Mesodermal cell (in vitro differentiated cells): ENCODE results near the gene PNPLA8.

Source experiments
- H3K27ac ChIP-seq: 2 replicates; pipeline ENCODE4 v1.7.0; 2013; ENCODE audit warnings: mild to moderate bottlenecking, low read depth, low read length, moderate library complexity; ENCODE audit not compliant: severe bottlenecking
- H3K36me3 ChIP-seq: 2 replicates; pipeline ENCODE4 v1.7.1; 2013; ENCODE audit warnings: mild to moderate bottlenecking, low read length, moderate library complexity; ENCODE audit not compliant: control insufficient read depth, insufficient read depth
- H3K4me1 ChIP-seq: one replicate; pipeline ENCODE4 v1.7.1; 2013; ENCODE audit warnings: mild to moderate bottlenecking, low read length; ENCODE audit not compliant: insufficient read depth, control insufficient read depth, poor library complexity, severe bottlenecking
- H3K4me3 ChIP-seq: 2 replicates; pipeline ENCODE4 v1.7.0; 2013; ENCODE audit warnings: low read length, control low read depth, mild to moderate bottlenecking; ENCODE audit not compliant: insufficient read depth, poor library complexity, severe bottlenecking; ENCODE audit errors: extremely low read depth
- H3K9me3 ChIP-seq: 2 replicates; pipeline ENCODE4 v1.7.1; 2013; ENCODE audit warnings: mild to moderate bottlenecking, low read length, moderate library complexity; ENCODE audit not compliant: control insufficient read depth
- WGBS, 2 experiments: methylation state at CpG; one replicate each; pipeline ENCODE4 v1.1.5; 2013; ENCODE audit warnings: missing lambda C conversion rate in 2 of 2; ENCODE audit not compliant: insufficient coverage in 2 of 2; 5-methylcytosine and 5-hydroxymethylcytosine counted together

PNPLA8 gene

DNA sequence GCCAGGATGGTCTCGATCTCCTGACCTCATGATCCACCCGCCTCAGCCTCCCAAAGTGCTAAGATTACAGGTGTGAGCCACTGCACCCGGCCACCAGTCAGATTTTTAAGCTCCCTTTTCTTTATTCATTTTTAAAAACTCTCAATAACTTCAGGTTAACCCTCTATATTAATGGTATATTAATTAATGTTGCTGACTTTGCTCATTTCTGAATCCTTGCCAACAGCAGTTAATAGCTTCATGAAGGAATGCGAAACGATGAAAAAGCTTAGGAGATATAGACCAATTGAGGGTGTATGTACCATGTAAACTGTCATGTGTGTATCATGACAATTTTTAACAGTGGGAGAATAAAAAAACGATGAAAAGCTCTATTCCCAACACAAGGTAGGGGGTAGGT lies 27.5 kb downstream of the PNPLA8 start:
- H3K27ac ChIP-seq, result no peak overlapping the region
- WGBS, 2 experiments, result 100% methylated on average over 2 to 3 of the region's 6 CpGs

DNA sequence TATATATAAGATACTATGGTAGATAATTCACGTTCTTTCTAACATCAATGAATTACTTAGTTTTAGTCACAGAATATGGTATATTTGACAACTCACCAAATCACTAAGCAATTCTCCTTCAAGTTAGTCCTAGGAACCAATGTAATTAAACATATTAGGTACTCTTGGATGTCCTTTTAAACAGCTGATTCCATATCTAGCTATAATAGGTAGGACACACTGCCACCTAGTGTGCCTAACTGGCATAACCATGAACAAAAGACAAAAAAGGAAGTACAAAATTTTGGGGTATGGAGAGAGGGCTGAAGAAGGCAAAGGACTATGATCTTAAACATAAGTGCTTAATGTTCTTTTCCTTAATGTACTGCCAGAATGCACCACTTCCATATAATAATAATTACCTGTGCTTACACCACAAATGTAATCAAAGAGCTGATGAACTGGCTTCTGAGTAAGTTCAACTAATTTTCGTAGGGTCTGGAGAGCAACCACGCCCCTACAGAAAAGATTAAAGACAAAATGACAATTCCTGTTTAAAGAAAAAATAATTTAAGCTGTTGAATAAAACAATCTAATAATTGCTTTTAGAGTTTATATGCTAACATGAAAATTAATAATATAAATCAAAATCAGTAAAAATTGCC lies 28.7 kb downstream of the PNPLA8 start:
- no CpG with 5 or more reads among the region's 3 CpGs for WGBS, 2 experiments
- no peak overlapping the region for H3K27ac ChIP-seq
- H3K9me3 ChIP-seq, result no peaks in the 10 kb centered on the region
- H3K36me3 ChIP-seq, result peaks cover 31% of the 10 kb centered on the region
- H3K4me1 ChIP-seq, result no peaks in the 10 kb centered on the region
- H3K4me3 ChIP-seq, result no peak overlapping the region

More for the DNA sequence above, 27.5 kb downstream of the PNPLA8 start:
- H3K36me3 ChIP-seq, result peaks cover 35% of the 10 kb centered on the region
- no peaks in the 10 kb centered on the region for H3K9me3 ChIP-seq
- no peak overlapping the region for H3K4me3 ChIP-seq
- H3K4me1 ChIP-seq, result peaks cover 2% of the 10 kb centered on the region

GRCh38 chr7:108492742-108493141 lies 33.2 kb downstream of the PNPLA8 start:
- Histone ChIP-seq H3K4me1 (peaks cover 13% of the 10 kb centered on the region), H3K27ac (no peak overlapping the region), H3K36me3 (peaks cover 7% of the 10 kb centered on the region), H3K4me3 (no peak overlapping the region), H3K9me3 (no peaks in the 10 kb centered on the region)
- 83 to 100% methylated on average over 2 of the region's 4 CpGs for WGBS, 2 experiments

DNA sequence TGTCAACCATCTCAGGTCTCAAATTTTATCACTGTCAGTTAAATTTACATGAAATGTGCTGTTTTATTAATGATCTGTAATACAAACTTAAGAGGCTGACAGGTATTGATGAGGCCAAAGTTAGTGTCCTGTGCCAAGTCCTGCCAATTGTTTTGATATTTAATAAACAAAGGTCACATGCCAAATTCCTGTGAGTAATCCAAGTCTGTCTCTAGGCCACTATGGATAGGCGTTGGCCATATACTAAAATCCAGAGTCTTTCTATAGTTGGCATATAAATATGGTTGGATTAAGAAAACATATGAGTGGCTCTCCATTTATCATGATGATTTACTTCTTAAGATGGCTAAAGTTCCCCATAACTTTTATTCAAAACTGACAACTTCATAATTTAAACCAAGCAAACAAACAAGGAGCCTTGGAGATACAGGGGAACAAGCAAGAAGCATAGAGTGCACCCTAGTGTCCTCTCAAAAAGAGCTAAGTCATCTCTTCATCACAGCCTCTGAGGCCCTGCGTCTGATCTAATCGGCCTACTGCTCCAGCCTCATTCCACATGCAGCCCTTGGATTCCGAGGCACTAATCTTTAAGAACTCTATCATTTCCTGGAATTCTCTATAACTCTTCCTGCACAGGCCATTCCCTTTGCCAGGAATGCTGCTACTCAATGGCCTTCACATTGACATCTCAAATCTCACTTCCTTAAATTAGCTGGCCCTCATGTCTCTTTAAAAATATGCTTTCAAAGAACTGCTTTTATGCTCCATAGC lies 37.0 kb downstream of the PNPLA8 start:
- no peaks in the 10 kb centered on the region for H3K36me3 ChIP-seq
- H3K4me3 ChIP-seq, result no peak overlapping the region
- peak overlapping the region; percentile 32 for H3K27ac ChIP-seq
- H3K9me3 ChIP-seq, result no peaks in the 10 kb centered on the region
- WGBS, 2 experiments, result 76 to 85% methylated on average over 3 to 4 of the region's 4 CpGs
- peaks cover 13% of the 10 kb centered on the region for H3K4me1 ChIP-seq

GRCh38 chr7:108487646-108488045 lies 38.3 kb downstream of the PNPLA8 start:
- H3K4me1 ChIP-seq, result peaks cover 13% of the 10 kb centered on the region
- no peak overlapping the region for H3K27ac ChIP-seq
- H3K36me3 ChIP-seq, result no peaks in the 10 kb centered on the region
- H3K9me3 ChIP-seq, result no peaks in the 10 kb centered on the region
- no peak overlapping the region for H3K4me3 ChIP-seq

- no CpG with 5 or more reads among the region's 5 CpGs for WGBS, 2 experiments
- H3K4me3 ChIP-seq, result no peak overlapping the region
- H3K36me3 ChIP-seq, result no peaks in the 10 kb centered on the region
- no peaks in the 10 kb centered on the region for H3K9me3 ChIP-seq
- no peak overlapping the region for H3K27ac ChIP-seq
- H3K4me1 ChIP-seq, result peaks cover 13% of the 10 kb centered on the region
Measured at GRCh38 chr7:108486291-108486966, 39.5 kb downstream of the PNPLA8 start.

DNA sequence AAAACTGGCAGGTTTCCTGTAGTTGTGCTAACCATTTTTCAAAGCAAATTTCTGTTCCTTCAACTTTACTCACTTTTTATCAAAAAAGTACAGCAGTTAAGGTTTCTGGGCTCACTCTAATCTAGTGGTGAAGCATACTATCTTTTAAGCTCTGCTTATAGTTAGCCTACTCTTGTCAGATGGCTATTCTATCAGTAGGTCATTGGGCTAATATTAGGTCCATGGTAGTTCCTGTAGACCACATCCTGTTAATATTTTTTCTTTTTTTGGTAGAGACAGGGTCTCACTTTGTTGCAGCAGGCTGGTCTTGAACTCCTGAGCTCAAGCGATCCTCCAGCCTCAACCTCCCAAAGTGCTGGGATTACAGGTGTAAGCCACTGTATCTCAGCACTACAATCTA lies 41.8 kb downstream of the PNPLA8 start:
- no peak overlapping the region for H3K27ac ChIP-seq
- H3K9me3 ChIP-seq, result no peaks in the 10 kb centered on the region
- no peaks in the 10 kb centered on the region for H3K36me3 ChIP-seq
- WGBS, 2 experiments, result 94 to 100% methylated on average over 1 of the region's 1 CpG
- H3K4me1 ChIP-seq, result peaks cover 8% of the 10 kb centered on the region
- H3K4me3 ChIP-seq, result no peak overlapping the region

DNA sequence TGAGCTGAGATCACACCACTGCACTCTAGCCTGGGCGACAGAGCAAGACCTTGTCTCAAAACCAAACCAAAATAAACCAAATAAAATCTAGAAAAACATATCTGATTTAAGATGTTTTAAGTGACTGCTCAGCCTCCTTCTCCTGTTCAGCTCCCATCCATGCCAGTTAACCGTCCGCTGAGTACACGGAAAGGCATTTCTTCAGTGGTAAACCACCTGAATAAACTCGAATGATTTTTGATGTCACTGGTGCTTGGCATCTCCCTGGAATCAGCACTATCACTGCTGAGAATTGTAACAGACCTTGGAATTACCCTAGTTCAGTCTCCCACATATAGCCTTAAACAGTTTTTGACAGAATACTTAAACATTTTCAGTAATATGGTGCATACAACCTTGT lies 45.6 kb downstream of the PNPLA8 start:
- H3K27ac ChIP-seq, result no peak overlapping the region
- H3K4me3 ChIP-seq, result no peak overlapping the region
- H3K9me3 ChIP-seq, result no peaks in the 10 kb centered on the region
- WGBS, 2 experiments, result 97 to 100% methylated on average over 4 of the region's 5 CpGs
- no peaks in the 10 kb centered on the region for H3K4me1 ChIP-seq
- H3K36me3 ChIP-seq, result no peaks in the 10 kb centered on the region

DNA sequence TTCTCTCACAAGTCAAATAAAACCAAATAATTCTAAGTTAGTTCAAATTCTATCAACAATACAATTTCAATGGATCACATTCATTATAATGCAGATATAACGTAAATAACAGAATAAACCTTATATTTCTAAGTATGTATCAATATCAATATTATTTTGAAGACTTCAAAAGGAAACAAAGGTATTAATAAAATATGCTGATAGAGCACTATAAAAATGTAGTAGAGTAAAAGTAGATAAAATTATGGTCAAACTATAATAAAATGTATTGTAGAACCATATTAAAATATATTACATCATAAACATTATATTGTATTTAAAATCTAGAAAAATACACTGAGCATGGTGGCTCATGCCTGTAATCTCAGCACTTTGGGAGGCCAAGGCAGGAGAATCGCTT lies 46.2 kb downstream of the PNPLA8 start:
- Histone ChIP-seq H3K27ac (no peak overlapping the region), H3K4me1 (no peaks in the 10 kb centered on the region), H3K4me3 (no peak overlapping the region), H3K36me3 (no peaks in the 10 kb centered on the region), H3K9me3 (no peaks in the 10 kb centered on the region)
- WGBS, 2 experiments, result 79 to 86% methylated on average over 1 of the region's 2 CpGs

DNA sequence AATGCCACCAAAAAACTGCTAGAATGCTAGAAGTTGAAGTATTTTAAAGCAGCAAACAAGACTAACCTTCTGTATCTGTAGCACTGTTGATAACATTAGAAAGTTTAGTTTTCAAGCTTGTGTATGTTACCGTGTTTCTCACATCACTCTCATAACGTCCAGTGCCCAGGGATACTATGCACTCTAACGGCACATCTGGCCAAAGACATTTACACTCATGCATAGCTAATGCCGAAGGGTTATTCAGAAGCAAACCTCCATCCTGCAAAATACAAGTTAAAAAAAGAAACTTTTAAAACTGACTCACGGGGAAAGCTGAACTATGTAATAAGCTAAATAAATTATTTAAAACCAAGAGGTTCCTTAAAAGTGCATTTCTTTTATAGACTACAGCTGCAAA lies 46.8 kb downstream of the PNPLA8 start:
- Histone ChIP-seq H3K27ac (no peak overlapping the region), H3K4me3 (no peak overlapping the region), H3K36me3 (no peaks in the 10 kb centered on the region), H3K4me1 (no peaks in the 10 kb centered on the region), H3K9me3 (no peaks in the 10 kb centered on the region)
- WGBS, 2 experiments, result 88 to 90% methylated on average over 2 to 3 of the region's 5 CpGs

DNA sequence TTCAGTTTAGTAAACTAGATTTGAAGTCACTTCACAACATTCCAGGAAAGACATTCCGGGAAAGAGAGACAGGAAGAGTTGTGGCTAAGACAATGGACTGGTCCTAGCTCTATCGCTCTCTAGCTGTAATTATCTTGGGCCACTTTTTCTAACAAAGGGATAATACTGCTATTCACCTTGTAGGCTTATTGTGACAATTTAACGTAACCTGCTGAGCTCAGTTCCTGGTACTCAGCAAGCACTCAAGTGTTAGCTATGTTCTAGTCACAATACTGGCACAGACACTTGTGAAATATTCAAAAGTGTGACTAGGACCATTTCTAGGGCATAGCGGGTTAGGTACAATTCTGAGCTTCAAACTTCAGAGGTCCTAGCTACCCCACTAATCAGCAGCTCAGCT lies 57.7 kb downstream of the PNPLA8 start:
- no peak overlapping the region for H3K27ac ChIP-seq
- no peaks in the 10 kb centered on the region for H3K9me3 ChIP-seq
- 48 to 78% methylated on average over 3 of the region's 4 CpGs for WGBS, 2 experiments
- H3K4me1 ChIP-seq, result no peaks in the 10 kb centered on the region
- H3K4me3 ChIP-seq, result no peak overlapping the region
- H3K36me3 ChIP-seq, result peaks cover 7% of the 10 kb centered on the region
